SK-N-SH (cell line): ENCODE measurements around the gene SERPIND1. TPM values are rescaled to one million over a fixed set of nuclear protein-coding genes. Genes with fewer than 3 reads are reported as not detected.

ENCODE experiments used
- CTCF ChIA-PET: fragments of 300-600, 350-600 bp; formaldehyde crosslinking; extraction: SDS; loops from one replicate; lab custom pipeline; 2021; lab: Yijun Ruan, JAX
- POLR2A ChIA-PET: fragments of 350-600 bp; sonication (Branson Sonifier 250); formaldehyde crosslinking; extraction: SDS; loops from one replicate; lab custom pipeline; 2020; ENCODE audit warnings: antibody characterized with exemption, inconsistent platforms; lab: Yijun Ruan, JAX
- DNase-seq: peaks from one replicate; pipeline ENCODE4 v3.0.0; 2012
- H2AFZ ChIP-seq: fragments of 200-600 bp; sonication (generic); 2 replicates; pipeline ENCODE4 v1.8.1; 2016; ENCODE audit warnings: antibody characterized with exemption, mild to moderate bottlenecking, low read depth
- H3F3A ChIP-seq: fragments of 200-600 bp; sonication (generic); replicated peaks from 2 replicates; pipeline ENCODE3; 2016; ENCODE audit warnings: antibody characterized with exemption, mild to moderate bottlenecking; ENCODE audit not compliant: insufficient read depth
- H3K27ac ChIP-seq, 2 experiments: fragments of 200-500 bp in 1 of 2; fragments of 200-600 bp in 1 of 2; sonication (Bioruptor generic) in 1 of 2; sonication (generic), shearing (Covaris generic) in 1 of 2; 2 replicates each; pipeline versions ENCODE4 v1.5.1 to v1.6.1; 2014 to 2016; ENCODE audit warnings: low read depth in 2 of 2, inconsistent platforms in 1 of 2, low read length in 1 of 2, mild to moderate bottlenecking in 1 of 2, mixed read lengths in 1 of 2
- H3K27me3 ChIP-seq: fragments of 200-600 bp; sonication (generic), shearing (Covaris generic); 2 replicates; pipeline ENCODE4 v1.6.1; 2016; ENCODE audit warnings: mixed run types; ENCODE audit not compliant: insufficient read depth
- H3K36me3 ChIP-seq, 2 experiments: fragments of 200-500 bp in 1 of 2; fragments of 200-600 bp in 1 of 2; sonication (Bioruptor generic) in 1 of 2; sonication (generic) in 1 of 2; replicated peaks in 1 of 2; 2 replicates each; pipeline versions ENCODE3 to v1.5.1; 2014 to 2016; ENCODE audit warnings: low read length in 1 of 2, mild to moderate bottlenecking in 1 of 2; ENCODE audit not compliant: insufficient read depth in 2 of 2, control insufficient read depth in 1 of 2
- H3K4me1 ChIP-seq, 2 experiments: fragments of 200-500 bp in 1 of 2; fragments of 200-600 bp in 1 of 2; sonication (Bioruptor generic) in 1 of 2; sonication (generic), shearing (Covaris generic) in 1 of 2; 2 replicates each; pipeline versions ENCODE4 v1.5.1 to v1.6.1; 2014 to 2016; ENCODE audit warnings: low read depth in 1 of 2, low read length in 1 of 2, mixed run types in 1 of 2; ENCODE audit not compliant: insufficient read depth in 2 of 2, control insufficient read depth in 1 of 2
- H3K4me2 ChIP-seq: fragments of 200-600 bp; sonication (generic), shearing (Covaris generic); 2 replicates; pipeline ENCODE4 v1.6.1; 2017; ENCODE audit warnings: mixed run types
- H3K4me3 ChIP-seq, 2 experiments: fragments of 200-500 bp in 1 of 2; fragments of 200-600 bp in 1 of 2; sonication (Bioruptor generic) in 1 of 2; sonication (generic), shearing (Covaris generic) in 1 of 2; 2 replicates each; pipeline versions ENCODE4 v1.5.1 to v1.8.1; 2014 to 2016; ENCODE audit warnings: low read depth in 2 of 2, inconsistent platforms in 1 of 2, low read length in 1 of 2, mild to moderate bottlenecking in 1 of 2, mixed read lengths in 1 of 2, moderate library complexity in 1 of 2
- H3K79me2 ChIP-seq: fragments of 200-600 bp; sonication (generic); 2 replicates; pipeline ENCODE4 v1.8.1; 2017; ENCODE audit warnings: mild to moderate bottlenecking; ENCODE audit not compliant: insufficient read depth
- H3K9ac ChIP-seq: fragments of 200-600 bp; sonication (generic); 2 replicates; pipeline ENCODE4 v1.6.1; 2017; ENCODE audit warnings: mixed run types
- H3K9me2 ChIP-seq: fragments of 200-600 bp; sonication (generic); 2 replicates; pipeline ENCODE4 v1.6.1; 2017; ENCODE audit warnings: mixed run types
- H3K9me3 ChIP-seq: fragments of 200-600 bp; sonication (generic); 2 replicates; pipeline ENCODE4 v1.6.1; 2017; ENCODE audit warnings: mixed run types, mild to moderate bottlenecking, moderate library complexity
- H4K20me1 ChIP-seq: fragments of 200-600 bp; sonication (generic); 2 replicates; pipeline ENCODE4 v1.6.1; 2017; ENCODE audit warnings: mild to moderate bottlenecking, mixed run types; ENCODE audit not compliant: insufficient read depth
- CHD2 ChIP-seq: fragments of 150-350 bp; IDR thresholded peaks from 2 replicates; pipeline ENCODE4 v1.6.1; 2018; ENCODE audit warnings: low read length; ENCODE audit not compliant: partially characterized antibody
- CTCF ChIP-seq: fragments of 200-600 bp; sonication (generic); IDR thresholded peaks from 2 replicates; pipeline ENCODE4 v1.6.1; 2017; ENCODE audit warnings: antibody characterized with exemption, mild to moderate bottlenecking, moderate library complexity
- ELF1 ChIP-seq: IDR thresholded peaks from 2 replicates; pipeline ENCODE4 v1.4.0; 2012
- EZH2phosphoT487 ChIP-seq: fragments of 200-600 bp; sonication (generic); IDR thresholded peaks from 2 replicates; pipeline ENCODE4 v1.6.1; 2017; ENCODE audit warnings: low read depth, mixed run types, mild to moderate bottlenecking, antibody characterized with exemption, moderate library complexity, borderline replicate concordance
- FOSL2 ChIP-seq: IDR thresholded peaks from 2 replicates; pipeline ENCODE4 v1.4.0; 2012; ENCODE audit warnings: low read depth, mild to moderate bottlenecking, moderate library complexity, borderline replicate concordance
- FOXJ3 ChIP-seq: sonication (generic); formaldehyde crosslinking; IDR thresholded peaks from 2 replicates; pipeline ENCODE4 v1.5.1; 2020; ENCODE audit warnings: mild to moderate bottlenecking, missing genetic modification reagents
- FOXM1 ChIP-seq: IDR thresholded peaks from 2 replicates; pipeline ENCODE4 v1.4.0; 2012; ENCODE audit warnings: low read depth, mild to moderate bottlenecking
- GABPA ChIP-seq: IDR thresholded peaks from 2 replicates; pipeline ENCODE4 v1.4.0; 2012; ENCODE audit warnings: low read depth, mild to moderate bottlenecking
- GATA2 ChIP-seq: sonication (generic); formaldehyde crosslinking; IDR thresholded peaks from 2 replicates; pipeline ENCODE4 v1.5.0; 2020; ENCODE audit warnings: mild to moderate bottlenecking, missing genetic modification reagents
- JUND ChIP-seq: IDR thresholded peaks from 2 replicates; pipeline ENCODE4 v1.4.0; 2012
- MEF2A ChIP-seq: IDR thresholded peaks from 2 replicates; pipeline ENCODE4 v1.4.0; 2012; ENCODE audit warnings: low read depth, borderline replicate concordance
- MXI1 ChIP-seq: IDR thresholded peaks from 2 replicates; pipeline ENCODE4 v1.6.1; 2012; ENCODE audit warnings: mild to moderate bottlenecking, low read depth, low read length, improper control_type of control experiment
- NFIC ChIP-seq: IDR thresholded peaks from 2 replicates; pipeline ENCODE4 v1.4.0; 2012; ENCODE audit warnings: borderline replicate concordance
- PBX3 ChIP-seq: IDR thresholded peaks from 2 replicates; pipeline ENCODE4; 2012
- POLR2AphosphoS5 ChIP-seq: IDR thresholded peaks from 2 replicates; pipeline ENCODE4 v1.6.1; 2012; ENCODE audit warnings: low read depth, low read length
- RAD21 ChIP-seq: IDR thresholded peaks from 2 replicates; pipeline ENCODE4 v1.6.1; 2012; ENCODE audit warnings: mild to moderate bottlenecking, low read length
- RFX5 ChIP-seq: IDR thresholded peaks from 2 replicates; pipeline ENCODE4 v1.6.1; 2012; ENCODE audit warnings: mild to moderate bottlenecking, improper control_type of control experiment, low read length
- RXRA ChIP-seq: IDR thresholded peaks from 2 replicates; pipeline ENCODE4 v1.4.0; 2012; ENCODE audit warnings: low read depth, mild to moderate bottlenecking, borderline replicate concordance
- SMC3 ChIP-seq: IDR thresholded peaks from 2 replicates; pipeline ENCODE4 v1.6.1; 2012; ENCODE audit warnings: low read depth, low read length, improper control_type of control experiment
- TAF1 ChIP-seq: IDR thresholded peaks from 2 replicates; pipeline ENCODE4 v1.6.1; 2012; ENCODE audit warnings: low read depth, mild to moderate bottlenecking, low read length, moderate library complexity, borderline replicate concordance
- TCF12 ChIP-seq: IDR thresholded peaks from 2 replicates; pipeline ENCODE4 v1.4.0; 2012
- USF2 ChIP-seq: fragments of 150-350 bp; IDR thresholded peaks from 2 replicates; pipeline ENCODE4 v1.6.1; 2017; ENCODE audit warnings: antibody characterized with exemption, low read length, low read depth, borderline replicate concordance
- YY1 ChIP-seq: IDR thresholded peaks from 2 replicates; pipeline ENCODE4 v1.4.0; 2012; ENCODE audit warnings: low read depth, mild to moderate bottlenecking
- WGBS: methylation state at CpG from one replicate; pipeline ENCODE4 v1.1.6; 2017; ENCODE audit warnings: low lambda C conversion rate; 5-methylcytosine and 5-hydroxymethylcytosine counted together
- polyA plus RNA-seq, 3 experiments: library from polyadenylated mRNA; depleted of rRNA; stranded (reverse); fragments of >200 nt; gene quantifications; 2 replicates each; pipeline ENCODE4 v1.2.3, GENCODE V29; 2012
- TF ChIP-seq, protein P1 (sequence below): IDR thresholded peaks from 2 replicates; pipeline ENCODE4 v1.4.0; 2012; ENCODE audit warnings: low read depth, borderline replicate concordance
- TF ChIP-seq, protein P2 (sequence below): IDR thresholded peaks from 2 replicates; pipeline ENCODE4 v1.4.0; 2012; ENCODE audit warnings: low read depth, borderline replicate concordance
- TF ChIP-seq, protein P3 (sequence below): fragments of 150-350 bp; IDR thresholded peaks from 2 replicates; pipeline ENCODE4 v1.6.1; 2016; ENCODE audit warnings: mild to moderate bottlenecking, low read depth, low read length
- TF ChIP-seq, protein P4 (sequence below): IDR thresholded peaks from 2 replicates; pipeline ENCODE4 v1.4.0; 2012; ENCODE audit warnings: low read depth

The SERPIND1 gene
- polyA plus RNA-seq, 1 of the 3 experiments (the other 2 are of a cell fraction), result not detected

- CTCF ChIA-PET, result interaction anchor here (0.5 to 3.1 kb wide), 43 partner anchors 9 to 746 kb away, joined by 3 to 31 read pairs (median 4); partner anchors contain the start of genes CRKL and LZTR1
Measured at GRCh38 chr22:20803696-20804324, 29.9 kb downstream of the SERPIND1 start.

More at GRCh38 chr22:20803696-20804324, 29.9 kb downstream of the SERPIND1 start:
- Histone ChIP-seq H3K4me3 (peak overlapping the region in 1 of 2 experiments; percentile 39; a peak in 1 of 4 replicates), H3K4me1 (peaks cover 8 to 17% of the 10 kb centered on the region in 2 experiments; a peak in 2 of 4 replicates), H3K36me3 (peaks cover 20 to 45% of the 10 kb centered on the region in 2 experiments), H3K79me2 (no peaks in the 10 kb centered on the region), H3K9ac (no peak overlapping the region), H3K9me3 (no peaks in the 10 kb centered on the region), H3K27me3 (no peaks in the 10 kb centered on the region), H4K20me1 (no peaks in the 10 kb centered on the region), H3K9me2 (no peaks in the 10 kb centered on the region), H2AFZ (no peak overlapping the region), H3K4me2 (no peak overlapping the region), H3F3A (peaks cover 4% of the 10 kb centered on the region), H3K27ac (no peak overlapping the region)
- POLR2A ChIA-PET, result interaction anchor here (0.5 to 1.2 kb wide), 3 partner anchors 54 to 156 kb away, joined by 3 to 5 read pairs (median 5); no protein-coding TSS in a partner anchor
- TF ChIP-seq EZH2phosphoT487 (no peak), NFIC (no peak), GABPA (no peak), JUND (no peak), RAD21 (peak; percentile 81), PBX3 (no peak), SMC3 (peak; percentile 55; the same call in 1 of the 2 replicates), ELF1 (no peak), CTCF (peak; percentile 65), TCF12 (no peak), TAF1 (no peak), YY1 (no peak), USF2 (no peak), RFX5 (no peak), FOXJ3 (CRISPR knock-in tag) (no peak), MXI1 (peak; percentile 45; the same call in 1 of the 2 replicates), RXRA (no peak), CHD2 (no peak), FOSL2 (no peak), FOXM1 (no peak), MEF2A (no peak), GATA2 (CRISPR knock-in tag) (no peak), POLR2AphosphoS5 (no peak)
- TF ChIP-seq, protein P1, sequence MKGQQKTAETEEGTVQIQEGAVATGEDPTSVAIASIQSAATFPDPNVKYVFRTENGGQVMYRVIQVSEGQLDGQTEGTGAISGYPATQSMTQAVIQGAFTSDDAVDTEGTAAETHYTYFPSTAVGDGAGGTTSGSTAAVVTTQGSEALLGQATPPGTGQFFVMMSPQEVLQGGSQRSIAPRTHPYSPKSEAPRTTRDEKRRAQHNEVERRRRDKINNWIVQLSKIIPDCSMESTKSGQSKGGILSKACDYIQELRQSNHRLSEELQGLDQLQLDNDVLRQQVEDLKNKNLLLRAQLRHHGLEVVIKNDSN, result no peak
- TF ChIP-seq, protein P2, sequence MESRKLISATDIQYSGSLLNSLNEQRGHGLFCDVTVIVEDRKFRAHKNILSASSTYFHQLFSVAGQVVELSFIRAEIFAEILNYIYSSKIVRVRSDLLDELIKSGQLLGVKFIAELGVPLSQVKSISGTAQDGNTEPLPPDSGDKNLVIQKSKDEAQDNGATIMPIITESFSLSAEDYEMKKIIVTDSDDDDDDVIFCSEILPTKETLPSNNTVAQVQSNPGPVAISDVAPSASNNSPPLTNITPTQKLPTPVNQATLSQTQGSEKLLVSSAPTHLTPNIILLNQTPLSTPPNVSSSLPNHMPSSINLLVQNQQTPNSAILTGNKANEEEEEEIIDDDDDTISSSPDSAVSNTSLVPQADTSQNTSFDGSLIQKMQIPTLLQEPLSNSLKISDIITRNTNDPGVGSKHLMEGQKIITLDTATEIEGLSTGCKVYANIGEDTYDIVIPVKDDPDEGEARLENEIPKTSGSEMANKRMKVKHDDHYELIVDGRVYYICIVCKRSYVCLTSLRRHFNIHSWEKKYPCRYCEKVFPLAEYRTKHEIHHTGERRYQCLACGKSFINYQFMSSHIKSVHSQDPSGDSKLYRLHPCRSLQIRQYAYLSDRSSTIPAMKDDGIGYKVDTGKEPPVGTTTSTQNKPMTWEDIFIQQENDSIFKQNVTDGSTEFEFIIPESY, result no peak
- TF ChIP-seq, protein P3, sequence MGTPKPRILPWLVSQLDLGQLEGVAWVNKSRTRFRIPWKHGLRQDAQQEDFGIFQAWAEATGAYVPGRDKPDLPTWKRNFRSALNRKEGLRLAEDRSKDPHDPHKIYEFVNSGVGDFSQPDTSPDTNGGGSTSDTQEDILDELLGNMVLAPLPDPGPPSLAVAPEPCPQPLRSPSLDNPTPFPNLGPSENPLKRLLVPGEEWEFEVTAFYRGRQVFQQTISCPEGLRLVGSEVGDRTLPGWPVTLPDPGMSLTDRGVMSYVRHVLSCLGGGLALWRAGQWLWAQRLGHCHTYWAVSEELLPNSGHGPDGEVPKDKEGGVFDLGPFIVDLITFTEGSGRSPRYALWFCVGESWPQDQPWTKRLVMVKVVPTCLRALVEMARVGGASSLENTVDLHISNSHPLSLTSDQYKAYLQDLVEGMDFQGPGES, result no peak
- TF ChIP-seq, protein P4, sequence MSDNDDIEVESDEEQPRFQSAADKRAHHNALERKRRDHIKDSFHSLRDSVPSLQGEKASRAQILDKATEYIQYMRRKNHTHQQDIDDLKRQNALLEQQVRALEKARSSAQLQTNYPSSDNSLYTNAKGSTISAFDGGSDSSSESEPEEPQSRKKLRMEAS, result no peak
- peak; percentile 71 for DNase-seq
- 89% methylated on average over 7 of the region's 11 CpGs for WGBS
